Endothelial cell of umbilical vein (primary cell): Measurements from ENCODE around the gene SLC22A3.

Experiments used
- EZH2 ChIP-seq: IDR thresholded peaks from 2 replicates; pipeline ENCODE4 v1.6.1; 2012; ENCODE audit warnings: borderline replicate concordance, low read depth, mild to moderate bottlenecking, moderate library complexity, low read length, inconsistent platforms; ENCODE audit not compliant: severe bottlenecking
- FOS ChIP-seq: IDR thresholded peaks from 2 replicates; pipeline ENCODE4 v1.6.1; 2011; ENCODE audit warnings: mild to moderate bottlenecking, low read length, moderate library complexity, borderline replicate concordance; ENCODE audit not compliant: insufficient read depth
- MYC ChIP-seq: IDR thresholded peaks from one replicate; pipeline ENCODE4 v1.6.1; 2011; ENCODE audit warnings: mild to moderate bottlenecking, low read depth, low read length
- POLR2A ChIP-seq: IDR thresholded peaks from 2 replicates; pipeline ENCODE4 v1.6.1; 2012; ENCODE audit warnings: low read depth, mild to moderate bottlenecking, control low read depth, low read length
- POLR2AphosphoS5 ChIP-seq: IDR thresholded peaks from 2 replicates; pipeline ENCODE4 v1.6.1; 2012; ENCODE audit warnings: low read depth, mild to moderate bottlenecking, control low read depth, low read length, moderate library complexity; ENCODE audit not compliant: insufficient read depth
- TF ChIP-seq, protein P1 (sequence below): IDR thresholded peaks from 2 replicates; pipeline ENCODE4 v1.6.1; 2011; ENCODE audit not compliant: insufficient read depth, insufficient read length
- TF ChIP-seq, protein P2 (sequence below), 2 donors: IDR thresholded peaks; 1 replicate in 1 of 2; 2 replicates in 1 of 2; pipeline ENCODE4 v1.5.1; 2011; ENCODE audit warnings: low read length in 2 of 2, mild to moderate bottlenecking in 2 of 2, moderate library complexity in 2 of 2, control low read depth in 1 of 2, inconsistent platforms in 1 of 2, low read depth in 1 of 2; ENCODE audit not compliant: insufficient read depth in 1 of 2; ENCODE audit errors: extremely low read depth in 1 of 2

DNA sequence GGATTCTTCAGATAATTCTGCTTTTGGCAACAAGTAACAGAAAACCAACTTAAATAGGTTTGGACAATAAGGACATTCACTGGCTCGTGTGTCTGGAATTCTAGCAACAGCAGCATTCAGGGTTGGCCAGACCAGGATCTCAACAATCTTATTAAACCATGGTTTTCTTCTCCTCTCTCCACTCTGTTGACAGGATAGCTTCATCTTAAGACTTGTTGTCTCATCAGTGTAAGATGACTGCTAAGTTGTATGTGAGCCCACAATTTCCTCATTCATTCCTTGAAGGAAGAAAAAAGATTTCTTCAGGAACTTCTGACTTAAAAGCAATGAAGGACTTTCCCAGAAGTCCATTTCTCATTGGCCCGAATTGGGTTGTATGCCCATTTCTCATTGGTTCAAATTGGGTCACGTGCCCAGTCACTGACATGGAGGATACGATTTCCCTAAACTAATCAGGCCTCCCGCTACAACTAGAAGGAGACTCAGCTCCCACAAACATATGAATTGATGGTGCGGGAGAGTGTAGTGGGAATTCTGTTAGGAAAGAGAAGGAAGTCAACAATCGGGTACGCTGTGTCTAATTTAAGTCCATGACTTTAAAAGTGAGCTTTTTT is 83.7 kb downstream of the SLC22A3 start:
- TF ChIP-seq, protein P1, sequence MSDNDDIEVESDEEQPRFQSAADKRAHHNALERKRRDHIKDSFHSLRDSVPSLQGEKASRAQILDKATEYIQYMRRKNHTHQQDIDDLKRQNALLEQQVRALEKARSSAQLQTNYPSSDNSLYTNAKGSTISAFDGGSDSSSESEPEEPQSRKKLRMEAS, result no peak
- TF ChIP-seq, protein P2, sequence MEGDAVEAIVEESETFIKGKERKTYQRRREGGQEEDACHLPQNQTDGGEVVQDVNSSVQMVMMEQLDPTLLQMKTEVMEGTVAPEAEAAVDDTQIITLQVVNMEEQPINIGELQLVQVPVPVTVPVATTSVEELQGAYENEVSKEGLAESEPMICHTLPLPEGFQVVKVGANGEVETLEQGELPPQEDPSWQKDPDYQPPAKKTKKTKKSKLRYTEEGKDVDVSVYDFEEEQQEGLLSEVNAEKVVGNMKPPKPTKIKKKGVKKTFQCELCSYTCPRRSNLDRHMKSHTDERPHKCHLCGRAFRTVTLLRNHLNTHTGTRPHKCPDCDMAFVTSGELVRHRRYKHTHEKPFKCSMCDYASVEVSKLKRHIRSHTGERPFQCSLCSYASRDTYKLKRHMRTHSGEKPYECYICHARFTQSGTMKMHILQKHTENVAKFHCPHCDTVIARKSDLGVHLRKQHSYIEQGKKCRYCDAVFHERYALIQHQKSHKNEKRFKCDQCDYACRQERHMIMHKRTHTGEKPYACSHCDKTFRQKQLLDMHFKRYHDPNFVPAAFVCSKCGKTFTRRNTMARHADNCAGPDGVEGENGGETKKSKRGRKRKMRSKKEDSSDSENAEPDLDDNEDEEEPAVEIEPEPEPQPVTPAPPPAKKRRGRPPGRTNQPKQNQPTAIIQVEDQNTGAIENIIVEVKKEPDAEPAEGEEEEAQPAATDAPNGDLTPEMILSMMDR (IDR thresholded peaks at IDR 0.05; ENCODE audit: extremely low read depth in 1 of 2, insufficient read depth in 1 of 2, low read depth in 1 of 2, low read length in 2 of 2), result no peak
- TF ChIP-seq POLR2A, result no peak
- TF ChIP-seq POLR2AphosphoS5, result no peak
- TF ChIP-seq EZH2, result no peak
- TF ChIP-seq FOS, result no peak
- no peak for TF ChIP-seq MYC
